ENCODE results near the gene MEGF10. TPM values are rescaled to one million over a fixed set of nuclear protein-coding genes. Genes with fewer than 3 reads are reported as not detected.

The MEGF10 gene
- total RNA-seq, 1 experiment from 2014 or later = not detected

DNA sequence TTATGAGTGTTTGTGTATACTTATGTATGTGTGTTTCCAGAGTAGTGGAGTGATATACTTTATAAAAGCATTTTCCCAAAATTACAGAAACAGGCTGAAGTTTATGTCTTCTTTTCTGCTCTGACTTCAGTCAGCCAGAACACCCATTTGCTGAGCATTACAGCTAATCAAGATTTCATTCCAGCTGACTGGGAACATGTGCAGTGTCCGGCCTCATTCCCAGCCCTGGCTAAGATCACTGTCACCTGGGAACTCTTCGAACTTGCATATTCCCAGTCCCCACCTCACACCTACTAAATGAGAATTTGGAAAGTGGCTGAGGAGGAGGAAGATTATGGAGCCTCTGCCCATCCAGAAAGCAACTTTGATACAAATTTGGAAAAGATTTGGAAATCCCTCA is 136.1 kb downstream of the MEGF10 start:
- Histone ChIP-seq H3K9me2 (replicated peaks; ENCODE audit: insufficient read depth, low read length) (no peaks in the 10 kb centered on the region), H3K4me1 (ENCODE audit: low read length) (no peaks in the 10 kb centered on the region), H3K9ac (ENCODE audit: low read length) (no peak overlapping the region), H3K36me3 (ENCODE audit: insufficient read depth, low read length) (no peaks in the 10 kb centered on the region), H4K20me1 (ENCODE audit: insufficient read depth, low read depth, low read length) (no peaks in the 10 kb centered on the region), H3K4me3 (ENCODE audit: low read length) (no peak overlapping the region), H2AFZ (ENCODE audit: low read length) (no peak overlapping the region), H3K4me2 (ENCODE audit: low read depth, low read length, poor library complexity, severe bottlenecking) (no peak overlapping the region), H3K79me2 (ENCODE audit: low read length) (no peaks in the 10 kb centered on the region), H3K27me3 (ENCODE audit: low read length) (no peaks in the 10 kb centered on the region), H3K27ac (ENCODE audit: low read length) (no peak overlapping the region), H3K9me3 (ENCODE audit: low read length) (no peaks in the 10 kb centered on the region)
- DNase-seq = no peak

DNA sequence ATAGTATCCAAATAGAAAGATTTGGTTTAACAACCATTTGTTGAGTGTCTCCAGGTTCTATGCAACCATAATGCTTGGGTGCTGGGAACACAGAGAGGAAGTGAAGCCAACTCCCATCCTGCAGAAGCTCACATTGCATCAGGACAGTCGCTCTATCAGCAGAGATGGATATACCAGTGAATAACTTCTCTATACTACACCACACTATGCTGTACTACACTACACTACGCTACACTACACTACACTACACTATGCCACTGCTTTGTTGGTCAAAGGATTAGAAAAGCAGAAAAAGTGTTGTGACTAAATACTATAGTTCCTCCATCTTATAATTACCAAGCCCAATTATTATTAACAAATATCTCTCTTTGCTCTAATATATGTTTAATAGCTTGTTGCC is 137.7 kb downstream of the MEGF10 start:
- H3K27me3 ChIP-seq (ENCODE audit: low read length) = no peaks in the 10 kb centered on the region
- no peak overlapping the region for H3K4me2 ChIP-seq (ENCODE audit: low read depth, low read length, poor library complexity, severe bottlenecking)
- H3K4me1 ChIP-seq (ENCODE audit: low read length) = no peaks in the 10 kb centered on the region
- H3K9me2 ChIP-seq (replicated peaks; ENCODE audit: insufficient read depth, low read length) = no peaks in the 10 kb centered on the region
- H3K9ac ChIP-seq (ENCODE audit: low read length) = no peak overlapping the region
- DNase-seq = no peak
- H3K9me3 ChIP-seq (ENCODE audit: low read length) = no peaks in the 10 kb centered on the region
- H3K36me3 ChIP-seq (ENCODE audit: insufficient read depth, low read length) = no peaks in the 10 kb centered on the region
- H3K27ac ChIP-seq (ENCODE audit: low read length) = no peak overlapping the region
- no peak overlapping the region for H2AFZ ChIP-seq (ENCODE audit: low read length)
- no peaks in the 10 kb centered on the region for H4K20me1 ChIP-seq (ENCODE audit: insufficient read depth, low read depth, low read length)
- H3K4me3 ChIP-seq (ENCODE audit: low read length) = no peak overlapping the region
- H3K79me2 ChIP-seq (ENCODE audit: low read length) = no peaks in the 10 kb centered on the region

DNA sequence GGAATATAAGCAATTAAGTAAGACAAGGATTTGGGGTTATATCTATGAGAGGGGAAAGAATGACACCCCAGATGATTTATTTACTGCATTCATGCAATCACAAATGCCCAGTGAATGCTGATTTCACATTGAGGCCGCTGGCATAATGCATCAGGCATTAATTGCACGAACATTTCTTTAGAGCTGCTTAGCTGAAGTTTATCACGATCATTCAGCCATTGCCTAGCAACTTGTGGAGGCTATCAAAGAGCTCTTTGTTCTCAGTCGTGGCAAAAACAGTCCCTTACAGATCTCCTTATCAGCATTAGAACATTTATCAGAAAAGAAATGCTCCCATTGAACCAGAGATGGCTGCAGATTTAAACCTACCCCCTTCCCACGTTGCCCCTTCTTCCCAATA is 138.2 kb downstream of the MEGF10 start:
- H3K9me3 ChIP-seq (ENCODE audit: low read length) = no peaks in the 10 kb centered on the region
- no peaks in the 10 kb centered on the region for H3K36me3 ChIP-seq (ENCODE audit: insufficient read depth, low read length)
- H3K27me3 ChIP-seq (ENCODE audit: low read length) = no peaks in the 10 kb centered on the region
- H3K4me3 ChIP-seq (ENCODE audit: low read length) = no peak overlapping the region
- H2AFZ ChIP-seq (ENCODE audit: low read length) = no peak overlapping the region
- no peak overlapping the region for H3K27ac ChIP-seq (ENCODE audit: low read length)
- no peak overlapping the region for H3K9ac ChIP-seq (ENCODE audit: low read length)
- DNase-seq = no peak
- no peaks in the 10 kb centered on the region for H3K4me1 ChIP-seq (ENCODE audit: low read length)
- no peak overlapping the region for H3K4me2 ChIP-seq (ENCODE audit: low read depth, low read length, poor library complexity, severe bottlenecking)
- H4K20me1 ChIP-seq (ENCODE audit: insufficient read depth, low read depth, low read length) = no peaks in the 10 kb centered on the region
- H3K79me2 ChIP-seq (ENCODE audit: low read length) = no peaks in the 10 kb centered on the region
- no peaks in the 10 kb centered on the region for H3K9me2 ChIP-seq (replicated peaks; ENCODE audit: insufficient read depth, low read length)

DNA sequence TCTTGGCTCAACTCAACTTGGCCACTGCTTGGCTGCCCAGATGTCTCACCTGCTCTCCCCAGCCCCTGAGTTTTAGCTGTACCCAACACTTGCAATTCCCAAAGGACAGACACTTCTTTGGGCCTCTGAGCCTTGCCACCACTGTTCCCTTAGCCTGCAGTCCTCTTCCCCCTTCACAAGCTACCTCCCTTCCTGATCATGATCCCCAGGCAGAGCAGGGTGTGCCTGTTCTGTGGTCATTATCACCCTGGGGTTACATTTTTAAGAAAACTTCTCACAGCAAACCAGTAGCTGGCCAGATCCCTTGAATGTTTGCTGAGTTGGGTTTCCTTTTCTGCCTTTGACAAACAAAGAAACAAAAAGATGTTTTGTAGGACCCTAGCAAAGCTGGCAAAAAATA is 139.3 kb downstream of the MEGF10 start:
- Histone ChIP-seq H3K9me2 (replicated peaks; ENCODE audit: insufficient read depth, low read length) (no peaks in the 10 kb centered on the region), H3K36me3 (ENCODE audit: insufficient read depth, low read length) (no peaks in the 10 kb centered on the region), H4K20me1 (ENCODE audit: insufficient read depth, low read depth, low read length) (no peaks in the 10 kb centered on the region), H3K4me3 (ENCODE audit: low read length) (no peak overlapping the region), H3K79me2 (ENCODE audit: low read length) (no peaks in the 10 kb centered on the region), H3K4me2 (ENCODE audit: low read depth, low read length, poor library complexity, severe bottlenecking) (no peak overlapping the region), H3K9me3 (ENCODE audit: low read length) (no peaks in the 10 kb centered on the region), H3K4me1 (ENCODE audit: low read length) (no peaks in the 10 kb centered on the region), H3K27ac (ENCODE audit: low read length) (no peak overlapping the region), H3K27me3 (ENCODE audit: low read length) (no peaks in the 10 kb centered on the region), H2AFZ (ENCODE audit: low read length) (no peak overlapping the region), H3K9ac (ENCODE audit: low read length) (no peak overlapping the region)
- no peak for DNase-seq

DNA sequence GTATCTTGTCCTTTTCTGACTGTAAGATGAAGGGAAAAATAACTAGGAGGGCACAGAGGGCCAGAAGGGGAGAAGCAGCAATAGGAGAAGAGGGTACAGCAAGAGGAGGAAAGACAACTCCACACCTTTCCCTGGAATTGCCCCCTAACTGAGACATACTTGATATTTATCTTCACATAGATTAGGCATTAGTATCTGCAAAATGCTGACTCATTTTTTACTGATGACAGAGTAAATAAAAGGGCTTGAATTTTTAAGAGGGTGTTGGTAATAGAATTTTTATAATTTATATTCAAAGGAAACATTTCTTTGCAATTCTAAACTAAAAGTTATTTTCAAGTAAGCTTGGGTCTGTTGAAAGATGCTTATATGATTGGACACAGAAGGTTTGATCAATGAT is 140.0 kb downstream of the MEGF10 start:
- DNase-seq = no peak
- no peak overlapping the region for H3K9ac ChIP-seq (ENCODE audit: low read length)
- no peaks in the 10 kb centered on the region for H3K27me3 ChIP-seq (ENCODE audit: low read length)
- no peak overlapping the region for H3K27ac ChIP-seq (ENCODE audit: low read length)
- no peaks in the 10 kb centered on the region for H3K4me1 ChIP-seq (ENCODE audit: low read length)
- no peaks in the 10 kb centered on the region for H3K9me2 ChIP-seq (replicated peaks; ENCODE audit: insufficient read depth, low read length)
- H4K20me1 ChIP-seq (ENCODE audit: insufficient read depth, low read depth, low read length) = no peaks in the 10 kb centered on the region
- no peaks in the 10 kb centered on the region for H3K79me2 ChIP-seq (ENCODE audit: low read length)
- no peak overlapping the region for H3K4me3 ChIP-seq (ENCODE audit: low read length)
- H3K9me3 ChIP-seq (ENCODE audit: low read length) = no peaks in the 10 kb centered on the region
- no peaks in the 10 kb centered on the region for H3K36me3 ChIP-seq (ENCODE audit: insufficient read depth, low read length)
- H3K4me2 ChIP-seq (ENCODE audit: low read depth, low read length, poor library complexity, severe bottlenecking) = no peak overlapping the region
- no peak overlapping the region for H2AFZ ChIP-seq (ENCODE audit: low read length)

DNA sequence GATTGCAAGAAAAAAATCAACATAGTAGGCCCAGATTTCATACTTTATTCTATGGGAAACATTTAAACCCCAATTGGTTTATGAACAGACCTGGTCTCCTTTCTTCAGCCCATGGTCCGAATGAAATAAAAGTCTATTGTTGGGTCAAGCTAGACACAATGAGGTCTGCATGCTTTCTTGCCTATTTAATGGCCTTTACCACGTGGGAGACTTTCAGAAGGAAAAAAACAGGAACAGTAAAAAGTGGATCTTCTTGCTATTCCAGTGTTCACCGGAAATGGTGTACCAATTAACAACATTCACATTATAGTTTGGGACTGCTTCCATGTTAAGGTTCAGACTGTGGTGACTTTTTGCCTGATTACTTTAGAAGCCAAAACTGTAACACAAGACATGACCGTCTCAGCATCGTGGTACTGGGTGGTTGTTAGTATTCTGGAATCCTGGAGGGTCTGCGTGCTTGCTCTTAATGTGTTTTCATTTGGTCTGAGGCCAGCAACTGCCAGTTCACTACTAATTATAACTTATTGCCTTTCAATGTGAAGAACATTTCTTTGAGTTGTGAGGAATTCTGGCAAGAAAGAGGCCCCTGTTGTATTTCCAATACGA is 141.5 kb downstream of the MEGF10 start:
- Histone ChIP-seq H3K4me3 (ENCODE audit: low read length) (no peak overlapping the region), H4K20me1 (ENCODE audit: insufficient read depth, low read depth, low read length) (no peaks in the 10 kb centered on the region), H2AFZ (ENCODE audit: low read length) (no peak overlapping the region), H3K27me3 (ENCODE audit: low read length) (no peaks in the 10 kb centered on the region), H3K4me1 (ENCODE audit: low read length) (no peaks in the 10 kb centered on the region), H3K79me2 (ENCODE audit: low read length) (no peaks in the 10 kb centered on the region), H3K9me2 (replicated peaks; ENCODE audit: insufficient read depth, low read length) (no peaks in the 10 kb centered on the region), H3K9me3 (ENCODE audit: low read length) (no peaks in the 10 kb centered on the region), H3K36me3 (ENCODE audit: insufficient read depth, low read length) (no peaks in the 10 kb centered on the region), H3K27ac (ENCODE audit: low read length) (no peak overlapping the region), H3K4me2 (ENCODE audit: low read depth, low read length, poor library complexity, severe bottlenecking) (no peak overlapping the region), H3K9ac (ENCODE audit: low read length) (no peak overlapping the region)
- DNase-seq = no peak

DNA sequence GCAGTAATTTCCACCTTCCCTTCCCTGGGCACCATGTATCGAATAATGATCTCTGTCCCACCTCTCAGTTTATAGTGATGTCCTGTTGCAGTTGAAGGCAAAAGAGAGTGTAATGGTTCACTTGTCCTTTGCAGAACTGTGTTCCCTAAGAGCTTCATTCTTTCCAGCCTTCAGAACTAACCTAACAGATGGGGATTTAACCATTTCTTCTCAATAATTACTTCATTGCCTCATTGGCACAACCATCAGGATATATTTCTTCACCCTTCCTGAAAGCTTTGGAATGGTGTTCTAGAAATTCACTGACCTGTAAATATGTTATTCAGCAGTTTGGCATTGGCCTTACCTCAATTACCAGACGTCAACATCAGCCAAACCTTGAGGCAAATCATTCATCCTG is 142.9 kb downstream of the MEGF10 start:
- no peaks in the 10 kb centered on the region for H3K4me1 ChIP-seq (ENCODE audit: low read length)
- H3K9ac ChIP-seq (ENCODE audit: low read length) = no peak overlapping the region
- H2AFZ ChIP-seq (ENCODE audit: low read length) = no peak overlapping the region
- no peaks in the 10 kb centered on the region for H3K9me3 ChIP-seq (ENCODE audit: low read length)
- DNase-seq = no peak
- no peak overlapping the region for H3K4me2 ChIP-seq (ENCODE audit: low read depth, low read length, poor library complexity, severe bottlenecking)
- H3K27me3 ChIP-seq (ENCODE audit: low read length) = no peaks in the 10 kb centered on the region
- H4K20me1 ChIP-seq (ENCODE audit: insufficient read depth, low read depth, low read length) = no peaks in the 10 kb centered on the region
- H3K27ac ChIP-seq (ENCODE audit: low read length) = no peak overlapping the region
- no peaks in the 10 kb centered on the region for H3K9me2 ChIP-seq (replicated peaks; ENCODE audit: insufficient read depth, low read length)
- no peak overlapping the region for H3K4me3 ChIP-seq (ENCODE audit: low read length)
- no peaks in the 10 kb centered on the region for H3K79me2 ChIP-seq (ENCODE audit: low read length)
- no peaks in the 10 kb centered on the region for H3K36me3 ChIP-seq (ENCODE audit: insufficient read depth, low read length)

DNA sequence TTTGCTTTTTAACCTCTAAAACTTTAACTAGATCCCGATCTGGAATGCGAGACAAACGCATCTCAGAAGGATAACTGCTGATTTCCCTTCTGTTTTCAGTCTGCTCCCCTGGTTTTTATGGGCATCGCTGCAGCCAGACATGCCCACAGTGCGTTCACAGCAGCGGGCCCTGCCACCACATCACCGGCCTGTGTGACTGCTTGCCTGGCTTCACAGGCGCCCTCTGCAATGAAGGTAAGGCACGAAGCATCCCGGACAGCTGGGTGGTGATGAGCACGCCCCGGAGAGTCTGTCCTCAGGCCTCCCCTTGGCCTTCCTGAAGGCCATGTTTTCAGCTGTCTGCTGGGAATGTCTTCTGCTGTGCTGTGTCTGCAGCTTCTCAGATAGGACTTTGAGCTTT is 144.0 kb downstream of the MEGF10 start:
- no peaks in the 10 kb centered on the region for H3K9me2 ChIP-seq (replicated peaks; ENCODE audit: insufficient read depth, low read length)
- H3K36me3 ChIP-seq (ENCODE audit: insufficient read depth, low read length) = no peaks in the 10 kb centered on the region
- H3K27ac ChIP-seq (ENCODE audit: low read length) = no peak overlapping the region
- no peaks in the 10 kb centered on the region for H3K27me3 ChIP-seq (ENCODE audit: low read length)
- H4K20me1 ChIP-seq (ENCODE audit: insufficient read depth, low read depth, low read length) = no peaks in the 10 kb centered on the region
- H3K79me2 ChIP-seq (ENCODE audit: low read length) = no peaks in the 10 kb centered on the region
- no peak for DNase-seq
- no peaks in the 10 kb centered on the region for H3K9me3 ChIP-seq (ENCODE audit: low read length)
- H3K9ac ChIP-seq (ENCODE audit: low read length) = no peak overlapping the region
- no peak overlapping the region for H3K4me3 ChIP-seq (ENCODE audit: low read length)
- H2AFZ ChIP-seq (ENCODE audit: low read length) = no peak overlapping the region
- H3K4me1 ChIP-seq (ENCODE audit: low read length) = no peaks in the 10 kb centered on the region
- no peak overlapping the region for H3K4me2 ChIP-seq (ENCODE audit: low read depth, low read length, poor library complexity, severe bottlenecking)

DNA sequence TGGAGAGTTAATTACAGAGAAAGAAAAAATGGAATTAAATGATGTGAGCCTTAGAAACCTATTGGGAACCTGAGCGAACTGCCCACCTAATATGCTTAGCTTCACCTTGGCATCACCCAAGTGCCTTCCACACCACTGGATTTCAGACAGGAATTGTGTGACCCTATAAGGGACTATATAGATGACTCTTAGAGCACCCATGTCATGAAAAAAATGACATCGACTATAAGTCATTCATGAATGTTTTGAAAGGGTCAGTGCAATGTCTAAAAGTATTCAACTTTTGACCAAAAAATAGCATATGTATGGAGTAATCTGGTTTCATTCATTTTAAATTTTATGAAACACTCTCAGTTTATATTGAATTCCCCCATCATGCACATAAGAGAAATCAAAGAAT is 145.2 kb downstream of the MEGF10 start:
- H3K4me2 ChIP-seq (ENCODE audit: low read depth, low read length, poor library complexity, severe bottlenecking) = no peak overlapping the region
- no peak overlapping the region for H3K27ac ChIP-seq (ENCODE audit: low read length)
- H4K20me1 ChIP-seq (ENCODE audit: insufficient read depth, low read depth, low read length) = no peaks in the 10 kb centered on the region
- H3K4me1 ChIP-seq (ENCODE audit: low read length) = no peaks in the 10 kb centered on the region
- H3K9me2 ChIP-seq (replicated peaks; ENCODE audit: insufficient read depth, low read length) = no peaks in the 10 kb centered on the region
- H2AFZ ChIP-seq (ENCODE audit: low read length) = no peak overlapping the region
- no peak overlapping the region for H3K9ac ChIP-seq (ENCODE audit: low read length)
- H3K36me3 ChIP-seq (ENCODE audit: insufficient read depth, low read length) = no peaks in the 10 kb centered on the region
- no peaks in the 10 kb centered on the region for H3K79me2 ChIP-seq (ENCODE audit: low read length)
- H3K9me3 ChIP-seq (ENCODE audit: low read length) = no peaks in the 10 kb centered on the region
- H3K27me3 ChIP-seq (ENCODE audit: low read length) = no peaks in the 10 kb centered on the region
- no peak for DNase-seq
- H3K4me3 ChIP-seq (ENCODE audit: low read length) = no peak overlapping the region

Measured in Karpas-422 (cell line).